Glomerular visceral epithelial cell (primary cell): ENCODE results near the gene CD109.

ENCODE experiments used
- DNase-seq: peaks from one replicate; pipeline ENCODE4 v3.0.0-alpha.2; 2016; ENCODE audit errors: extremely low spot score

Gene CD109

GRCh38 chr6:73854998-73855718 is 159.2 kb downstream of the CD109 start:
- DNase-seq: peak; percentile 55

GRCh38 chr6:73857341-73857890 is 161.4 kb downstream of the CD109 start:
- no peak for DNase-seq

- DNase-seq: no peak
Observed at GRCh38 chr6:73858376-73858775, 162.4 kb downstream of the CD109 start.

GRCh38 chr6:73860303-73860702 is 164.3 kb downstream of the CD109 start:
- no peak for DNase-seq

GRCh38 chr6:73866305-73866704 is 170.3 kb downstream of the CD109 start:
- no peak for DNase-seq

- DNase-seq: no peak
Observed at GRCh38 chr6:73867411-73867810, 171.4 kb downstream of the CD109 start.

- DNase-seq: no peak
Observed at GRCh38 chr6:73870907-73871306, 174.9 kb downstream of the CD109 start.

- DNase-seq: no peak
Observed at GRCh38 chr6:73873081-73873480, 177.1 kb downstream of the CD109 start.
